Measurements from ENCODE around the gene ATF2.

ATF2 gene

GRCh38 chr2:175080479-175080878 is 87.5 kb downstream of the ATF2 start:
- DNase-seq (ENCODE audit: low spot score) = no peak

GRCh38 chr2:175076272-175076671 is 91.7 kb downstream of the ATF2 start:
- no peak for DNase-seq (ENCODE audit: low spot score)

- DNase-seq (ENCODE audit: low spot score) = no peak
Measured at GRCh38 chr2:175074478-175074877, 93.5 kb downstream of the ATF2 start.

- no peak for DNase-seq (ENCODE audit: low spot score)
Measured at GRCh38 chr2:175068534-175068933, 99.5 kb downstream of the ATF2 start.

GRCh38 chr2:175066411-175066810 is 101.6 kb downstream of the ATF2 start:
- no peak for DNase-seq (ENCODE audit: low spot score)

GRCh38 chr2:175064797-175065196 is 103.2 kb downstream of the ATF2 start:
- no peak for DNase-seq (ENCODE audit: low spot score)

- no peak for DNase-seq (ENCODE audit: low spot score)
Measured at GRCh38 chr2:175063741-175064140, 104.3 kb downstream of the ATF2 start.

- no peak for DNase-seq (ENCODE audit: low spot score)
Measured at GRCh38 chr2:175062787-175063585, 105.0 kb downstream of the ATF2 start.

- no peak for DNase-seq (ENCODE audit: low spot score)
Measured at GRCh38 chr2:175057078-175057685, 110.8 kb downstream of the ATF2 start.

- DNase-seq (ENCODE audit: low spot score) = no peak
Measured at GRCh38 chr2:175055993-175056392, 112.0 kb downstream of the ATF2 start.

- no peak for DNase-seq (ENCODE audit: low spot score)
Measured at GRCh38 chr2:175054340-175054739, 113.7 kb downstream of the ATF2 start.

GRCh38 chr2:175049661-175050060 is 118.3 kb downstream of the ATF2 start:
- no peak for DNase-seq (ENCODE audit: low spot score)

GRCh38 chr2:175048275-175048674 is 119.7 kb downstream of the ATF2 start:
- no peak for DNase-seq (ENCODE audit: low spot score)

- no peak for DNase-seq (ENCODE audit: low spot score)
Measured at GRCh38 chr2:175039490-175039889, 128.5 kb downstream of the ATF2 start.

GRCh38 chr2:175039031-175039430 is 129.0 kb downstream of the ATF2 start:
- DNase-seq (ENCODE audit: low spot score) = no peak

- DNase-seq (ENCODE audit: low spot score) = no peak
Measured at GRCh38 chr2:175037941-175038340, 130.1 kb downstream of the ATF2 start.

GRCh38 chr2:175036582-175037018 is 131.4 kb downstream of the ATF2 start:
- DNase-seq (ENCODE audit: low spot score) = peak; percentile 24

- DNase-seq (ENCODE audit: low spot score) = no peak
Measured at GRCh38 chr2:175035806-175036205, 132.2 kb downstream of the ATF2 start.

- no peak for DNase-seq (ENCODE audit: low spot score)
Measured at GRCh38 chr2:175034716-175035115, 133.3 kb downstream of the ATF2 start.

- peak; percentile 49 for DNase-seq (ENCODE audit: low spot score)
Measured at GRCh38 chr2:175030380-175031271, 137.4 kb downstream of the ATF2 start.

- no peak for DNase-seq (ENCODE audit: low spot score)
Measured at GRCh38 chr2:175027755-175028154, 140.2 kb downstream of the ATF2 start.

- no peak for DNase-seq (ENCODE audit: low spot score)
Measured at GRCh38 chr2:175026385-175026784, 141.6 kb downstream of the ATF2 start.

- no peak for DNase-seq (ENCODE audit: low spot score)
Measured at GRCh38 chr2:175025946-175026345, 142.1 kb downstream of the ATF2 start.
